Smooth muscle cell (in vitro differentiated cells): ENCODE measurements around the gene CADPS2. TPM values are rescaled to one million over a fixed set of nuclear protein-coding genes. Genes with fewer than 3 reads are reported as not detected.

Experiments
- DNase-seq: peaks from one replicate; lab custom pipeline; 2025; ENCODE audit not compliant: unreplicated experiment; lab: John Stamatoyannopoulos, UW
- H2AFZ ChIP-seq: fragments of 200-600 bp; sonication (generic); 2 replicates; pipeline ENCODE4 v1.6.0; 2016; ENCODE audit warnings: antibody characterized with exemption, low read depth, mild to moderate bottlenecking
- H3F3A ChIP-seq: fragments of 200-600 bp; sonication (generic); 2 replicates; pipeline ENCODE4 v1.6.0; 2017; ENCODE audit warnings: antibody characterized with exemption, low read depth
- H3K27ac ChIP-seq: fragments of 200-600 bp; sonication (generic); 2 replicates; pipeline ENCODE4 v1.5.1; 2016; ENCODE audit warnings: low read depth, mild to moderate bottlenecking
- H3K27me3 ChIP-seq: fragments of 200-600 bp; sonication (generic); 2 replicates; pipeline ENCODE4 v1.6.1; 2016; ENCODE audit warnings: low read depth, mild to moderate bottlenecking
- H3K36me3 ChIP-seq: fragments of 200-600 bp; sonication (generic); 2 replicates; pipeline ENCODE4 v1.5.1; 2016; ENCODE audit warnings: low read depth
- H3K4me1 ChIP-seq: fragments of 200-600 bp; sonication (generic); 2 replicates; pipeline ENCODE4 v1.5.1; 2016; ENCODE audit warnings: low read depth
- H3K4me2 ChIP-seq: fragments of 200-600 bp; sonication (generic); 2 replicates; pipeline ENCODE4 v1.6.0; 2016; ENCODE audit warnings: mild to moderate bottlenecking
- H3K4me3 ChIP-seq: fragments of 200-600 bp; sonication (generic); 2 replicates; pipeline ENCODE4 v1.5.1; 2016; ENCODE audit warnings: mild to moderate bottlenecking
- H3K79me2 ChIP-seq: fragments of 200-600 bp; sonication (generic); 2 replicates; pipeline ENCODE4 v1.6.0; 2016; ENCODE audit warnings: low read depth, mild to moderate bottlenecking
- H3K9ac ChIP-seq: fragments of 200-600 bp; sonication (generic); 2 replicates; pipeline ENCODE4 v1.6.0; 2016; ENCODE audit warnings: low read depth
- H3K9me3 ChIP-seq: fragments of 200-600 bp; sonication (generic); replicated peaks from 2 replicates; pipeline ENCODE4 v1.5.1; 2016; ENCODE audit warnings: low read depth
- H4K20me1 ChIP-seq: fragments of 200-600 bp; sonication (generic); 2 replicates; pipeline ENCODE4 v1.6.0; 2016; ENCODE audit warnings: low read depth
- CTCF ChIP-seq: fragments of 200-600 bp; sonication (generic); IDR thresholded peaks from 2 replicates; pipeline ENCODE4 v1.5.1; 2017; ENCODE audit warnings: borderline replicate concordance, mild to moderate bottlenecking, antibody characterized with exemption; ENCODE audit not compliant: insufficient read depth, poor library complexity, severe bottlenecking
- whole genome bisulfite sequencing: methylation state at CpG from one replicate; pipeline ENCODE4 v1.1.7; 2016; ENCODE audit warnings: low lambda C conversion rate; 5-methylcytosine and 5-hydroxymethylcytosine counted together
- polyA plus RNA-seq: library from polyadenylated mRNA; unstranded; fragments of >200 nt; fragmentation: Nextera tagmentation; extraction: Ambion mirVana; gene quantifications from 2 replicates; pipeline ENCODE4 v1.2.1, GENCODE V29; 2016
- total RNA-seq: library from RNA; depleted of rRNA; stranded (reverse); fragments of >200 nt; gene quantifications from 2 replicates; pipeline ENCODE4 v1.2.3, GENCODE V29; 2014

The CADPS2 gene
- total and polyA plus RNA-seq, 2 experiments from 2014 or later, result 8.5 to 15.6 TPM

DNA sequence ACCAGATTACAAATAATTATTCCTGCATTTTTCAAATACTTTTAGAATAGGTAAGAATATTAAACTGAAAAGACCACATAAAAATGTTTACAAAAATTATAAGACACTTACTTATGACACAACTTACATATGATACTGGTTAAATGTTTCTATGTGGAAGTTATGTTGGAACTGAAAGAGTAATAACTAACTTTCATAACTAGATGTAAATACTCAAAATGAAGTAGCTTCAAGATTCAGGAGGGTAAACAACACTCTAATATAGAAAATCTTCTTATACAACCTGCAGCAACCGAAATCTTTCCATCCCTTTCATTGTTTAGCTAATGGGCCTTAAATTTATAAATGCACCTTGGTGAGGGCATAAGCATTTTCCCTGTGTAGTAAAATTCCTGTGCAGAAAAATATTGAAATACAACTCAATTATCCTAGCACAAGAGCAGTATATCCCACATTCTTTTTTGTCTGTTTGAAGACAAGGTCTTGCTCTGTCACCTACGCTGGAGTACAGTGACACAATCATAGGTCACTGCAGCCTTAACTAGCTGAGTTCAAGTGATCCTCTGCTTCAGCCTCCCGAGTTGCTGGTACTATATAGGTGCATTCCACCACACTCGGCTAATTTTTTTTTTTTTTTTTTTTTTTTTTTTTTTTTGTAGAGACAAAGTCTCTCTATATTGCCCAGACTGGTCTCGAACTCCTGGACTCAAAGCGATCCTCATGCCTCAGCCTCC, 168.7 kb downstream of the CADPS2 start:
- DNase-seq, result no peak
- 97% methylated on average over 6 of the region's 6 CpGs for WGBS
- no peak overlapping the region for H2AFZ ChIP-seq
- TF ChIP-seq CTCF, result no peak
- no peaks in the 10 kb centered on the region for H4K20me1 ChIP-seq
- H3F3A ChIP-seq, result no peaks in the 10 kb centered on the region
- no peaks in the 10 kb centered on the region for H3K27me3 ChIP-seq
- H3K79me2 ChIP-seq, result no peaks in the 10 kb centered on the region
- no peaks in the 10 kb centered on the region for H3K9me3 ChIP-seq
- H3K36me3 ChIP-seq, result no peaks in the 10 kb centered on the region
- peaks cover 6% of the 10 kb centered on the region for H3K4me1 ChIP-seq
- no peak overlapping the region for H3K4me2 ChIP-seq
- H3K4me3 ChIP-seq, result no peak overlapping the region
- H3K27ac ChIP-seq, result no peak overlapping the region
- no peak overlapping the region for H3K9ac ChIP-seq

- Histone ChIP-seq H3F3A (no peaks in the 10 kb centered on the region), H3K36me3 (no peaks in the 10 kb centered on the region), H3K4me2 (no peak overlapping the region), H3K4me1 (peaks cover 6% of the 10 kb centered on the region), H2AFZ (no peak overlapping the region), H3K9me3 (no peaks in the 10 kb centered on the region), H4K20me1 (no peaks in the 10 kb centered on the region), H3K4me3 (no peak overlapping the region), H3K27ac (no peak overlapping the region), H3K27me3 (no peaks in the 10 kb centered on the region), H3K9ac (no peak overlapping the region), H3K79me2 (no peaks in the 10 kb centered on the region)
- WGBS, result 96% methylated on average over 3 of the region's 3 CpGs
- TF ChIP-seq CTCF, result no peak
- DNase-seq, result no peak
Observed at GRCh38 chr7:122715183-122715582, 171.1 kb downstream of the CADPS2 start.

DNA sequence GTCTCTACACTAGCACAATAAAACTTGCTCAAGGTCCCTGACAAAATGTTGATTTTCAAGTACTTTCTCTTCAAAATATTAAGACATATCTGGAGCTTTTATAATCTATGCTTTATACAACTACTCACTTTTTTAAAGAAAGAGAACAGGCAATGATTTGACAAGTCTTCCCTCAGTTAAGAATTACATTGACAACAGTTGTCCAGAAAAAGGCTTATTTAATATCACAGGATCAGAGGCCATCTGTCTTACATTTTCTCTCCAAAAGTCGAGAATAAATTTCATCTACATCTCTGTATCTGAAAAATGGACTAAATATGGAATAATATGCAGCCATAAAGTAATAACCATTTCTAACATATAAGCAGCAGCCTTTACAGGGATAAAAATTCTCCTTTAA, 175.3 kb downstream of the CADPS2 start:
- H3K79me2 ChIP-seq, result no peaks in the 10 kb centered on the region
- H3K4me2 ChIP-seq, result no peak overlapping the region
- H3K4me1 ChIP-seq, result peaks cover 6% of the 10 kb centered on the region
- no peaks in the 10 kb centered on the region for H3K27me3 ChIP-seq
- no peak overlapping the region for H3K9ac ChIP-seq
- H2AFZ ChIP-seq, result no peak overlapping the region
- no peaks in the 10 kb centered on the region for H4K20me1 ChIP-seq
- H3K9me3 ChIP-seq, result no peaks in the 10 kb centered on the region
- H3K36me3 ChIP-seq, result no peaks in the 10 kb centered on the region
- 76% methylated on average over 1 of the region's 1 CpG for WGBS
- TF ChIP-seq CTCF, result no peak
- no peaks in the 10 kb centered on the region for H3F3A ChIP-seq
- no peak overlapping the region for H3K4me3 ChIP-seq
- no peak for DNase-seq
- no peak overlapping the region for H3K27ac ChIP-seq

GRCh38 chr7:122709930-122710646, 176.2 kb downstream of the CADPS2 start:
- Histone ChIP-seq H2AFZ (no peak overlapping the region), H3K4me2 (no peak overlapping the region)
- no peak for TF ChIP-seq CTCF

More at GRCh38 chr7:122709930-122710646, 176.2 kb downstream of the CADPS2 start:
- Histone ChIP-seq H3K27ac (no peak overlapping the region), H3K4me1 (no peaks in the 10 kb centered on the region), H3K27me3 (no peaks in the 10 kb centered on the region), H3K79me2 (no peaks in the 10 kb centered on the region), H3K4me3 (no peak overlapping the region), H3K9me3 (no peaks in the 10 kb centered on the region), H3F3A (no peaks in the 10 kb centered on the region), H3K36me3 (no peaks in the 10 kb centered on the region), H3K9ac (no peak overlapping the region), H4K20me1 (no peaks in the 10 kb centered on the region)
- DNase-seq, result no peak
- WGBS, result 88% methylated on average over 7 of the region's 7 CpGs
